HG03103 (cell line): ENCODE data around the gene SPTBN5.

Source experiments
- ATAC-seq: cut with Tn5 transposase; IDR thresholded peaks from one replicate; pipeline ENCODE4 v1.9.1; 2021; ENCODE audit warnings: low read depth; ENCODE audit not compliant: unreplicated experiment

SPTBN5 gene

GRCh38 chr15:41893422-41894250 is at the start of gene SPTBN5:
SPTBN5 (minus strand) TSS chr15:41894053; CDS start chr15:41893497, 556 bp downstream.
- ATAC-seq = no peak

GRCh38 chr15:41942886-41943285 is 49.0 kb upstream of the SPTBN5 start:
- no peak for ATAC-seq

GRCh38 chr15:41941644-41942415 is 48.0 kb upstream of the SPTBN5 start:
- no peak for ATAC-seq

- ATAC-seq = no peak
Observed at GRCh38 chr15:41940441-41940857, 46.6 kb upstream of the SPTBN5 start.

- ATAC-seq = no peak
Observed at GRCh38 chr15:41939986-41940385, 46.1 kb upstream of the SPTBN5 start.

- no peak for ATAC-seq
Observed at GRCh38 chr15:41937568-41937923, 43.7 kb upstream of the SPTBN5 start.

- ATAC-seq = no peak
Observed at GRCh38 chr15:41936649-41937567, 43.1 kb upstream of the SPTBN5 start.

- ATAC-seq = no peak
Observed at GRCh38 chr15:41936155-41936554, 42.3 kb upstream of the SPTBN5 start.

GRCh38 chr15:41935566-41936020 is 41.7 kb upstream of the SPTBN5 start:
- no peak for ATAC-seq

- ATAC-seq = no peak
Observed at GRCh38 chr15:41934843-41935242, 41.0 kb upstream of the SPTBN5 start.

- no peak for ATAC-seq
Observed at GRCh38 chr15:41933771-41934170, 39.9 kb upstream of the SPTBN5 start.

GRCh38 chr15:41933326-41933725 is 39.5 kb upstream of the SPTBN5 start:
- ATAC-seq = no peak

- no peak for ATAC-seq
Observed at GRCh38 chr15:41932511-41933289, 38.8 kb upstream of the SPTBN5 start.

GRCh38 chr15:41932101-41932500 is 38.2 kb upstream of the SPTBN5 start:
- no peak for ATAC-seq

GRCh38 chr15:41930867-41931222 is 37.0 kb upstream of the SPTBN5 start:
- no peak for ATAC-seq

GRCh38 chr15:41930221-41930866 is 36.5 kb upstream of the SPTBN5 start:
- no peak for ATAC-seq

- peak; percentile 65 for ATAC-seq
Observed at GRCh38 chr15:41928637-41929620, 35.1 kb upstream of the SPTBN5 start.

- no peak for ATAC-seq
Observed at GRCh38 chr15:41928100-41928499, 34.2 kb upstream of the SPTBN5 start.
